ENCODE results near the gene OST4.

Gene OST4

DNA sequence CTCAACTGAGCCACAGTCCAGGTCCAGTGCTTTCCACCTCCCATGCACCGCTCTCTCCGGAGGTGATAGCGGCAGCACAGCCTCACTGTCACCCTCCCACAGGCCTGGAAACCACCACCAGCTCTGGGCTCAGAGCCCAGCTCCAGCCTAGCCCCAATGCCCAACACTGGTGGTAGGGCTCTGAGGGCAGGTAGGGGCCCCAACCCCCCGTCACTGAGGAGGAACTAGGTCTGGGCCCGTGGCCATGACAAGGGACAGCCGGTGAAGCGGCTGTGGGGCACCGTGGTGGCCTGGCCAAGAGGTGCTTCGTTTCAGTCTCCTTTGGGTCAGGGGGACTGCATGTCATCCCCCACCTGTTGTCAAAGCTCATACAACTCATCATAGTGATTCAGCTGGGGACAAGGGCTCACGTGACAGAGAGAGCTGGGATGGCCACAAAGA, 44.2 kb downstream of the OST4 start:
- DNase-seq (ENCODE audit: extremely low read depth in 1 of 2, low read depth in 1 of 2) = no peak

GRCh38 chr2:27025861-27026851, 45.3 kb downstream of the OST4 start:
- no peak for DNase-seq (ENCODE audit: extremely low read depth in 1 of 2, low read depth in 1 of 2)

DNA sequence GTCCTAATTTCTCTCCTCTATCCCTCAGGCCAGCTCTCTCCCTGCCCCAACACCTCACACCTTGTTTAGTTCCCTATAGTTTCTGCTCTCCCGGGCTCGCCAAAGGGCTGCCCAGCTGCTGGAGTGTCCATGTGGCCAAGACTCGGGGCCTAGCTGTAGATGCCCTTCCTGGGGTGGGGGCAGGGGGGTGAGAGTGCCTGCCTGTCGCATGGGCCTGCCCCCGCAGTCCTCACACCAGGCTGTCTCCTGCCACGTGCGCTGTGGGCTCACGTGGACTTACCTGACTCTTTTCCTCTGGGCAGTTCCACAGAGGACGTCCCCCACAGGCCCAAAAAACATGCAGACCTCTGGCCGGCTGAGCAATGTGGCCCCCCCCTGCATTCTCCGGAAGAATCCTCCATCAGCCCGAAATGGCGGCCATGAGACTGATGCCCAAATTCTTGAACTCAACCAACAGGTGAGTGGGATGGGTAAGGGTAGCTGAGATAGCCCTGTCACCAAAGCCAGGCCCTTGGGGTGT, 46.1 kb downstream of the OST4 start:
- DNase-seq (ENCODE audit: extremely low read depth in 1 of 2, low read depth in 1 of 2) = no peak

GRCh38 chr2:27024812-27025211, 46.6 kb downstream of the OST4 start:
- no peak for DNase-seq (ENCODE audit: extremely low read depth in 1 of 2, low read depth in 1 of 2)

DNA sequence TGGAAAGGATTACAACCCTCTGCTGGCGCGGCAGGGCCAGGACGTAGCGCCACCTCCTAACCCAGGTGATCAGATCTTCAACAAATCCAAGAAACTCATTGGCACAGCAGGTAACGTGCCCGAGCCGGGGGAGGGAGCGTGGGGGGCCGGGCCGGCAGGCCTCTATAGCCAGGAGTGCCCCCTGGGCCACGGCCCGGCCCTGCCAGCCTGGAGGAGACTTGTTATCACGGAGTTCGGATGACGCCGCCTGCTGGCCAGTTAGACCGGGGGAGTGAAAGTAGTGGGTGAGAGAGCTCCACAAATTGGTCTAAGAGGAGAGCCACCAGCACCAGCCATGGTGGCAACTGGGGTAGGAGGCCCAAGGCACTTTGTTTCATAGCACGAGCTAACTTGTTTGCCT, 47.3 kb downstream of the OST4 start:
- no peak for DNase-seq (ENCODE audit: extremely low read depth in 1 of 2, low read depth in 1 of 2)

DNA sequence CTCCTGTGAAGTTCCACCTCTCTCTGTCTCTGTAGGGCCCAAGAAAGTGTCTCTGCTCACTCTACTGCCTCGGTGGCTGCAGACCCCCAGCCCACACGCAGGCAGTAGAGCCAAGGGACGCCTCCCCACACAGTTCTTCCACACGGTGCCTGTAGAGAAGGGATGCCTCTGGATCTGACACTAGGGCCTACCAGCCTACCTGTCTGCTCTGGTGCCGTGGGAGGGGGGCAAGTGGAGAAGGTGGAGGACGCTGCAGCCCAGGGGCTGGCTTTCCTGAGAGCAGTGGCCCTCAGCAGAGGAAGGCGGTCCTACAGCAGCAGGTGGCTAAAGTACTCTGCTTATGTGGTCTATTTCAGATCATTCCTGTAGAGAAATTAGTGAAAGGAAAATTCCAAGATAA, 47.7 kb downstream of the OST4 start:
- no peak for DNase-seq (ENCODE audit: extremely low read depth in 1 of 2, low read depth in 1 of 2)

GRCh38 chr2:27021253-27022049, 50.0 kb downstream of the OST4 start:
- DNase-seq (ENCODE audit: extremely low read depth in 1 of 2, low read depth in 1 of 2) = no peak
